ENCODE measurements around the gene ALG14.

DNA sequence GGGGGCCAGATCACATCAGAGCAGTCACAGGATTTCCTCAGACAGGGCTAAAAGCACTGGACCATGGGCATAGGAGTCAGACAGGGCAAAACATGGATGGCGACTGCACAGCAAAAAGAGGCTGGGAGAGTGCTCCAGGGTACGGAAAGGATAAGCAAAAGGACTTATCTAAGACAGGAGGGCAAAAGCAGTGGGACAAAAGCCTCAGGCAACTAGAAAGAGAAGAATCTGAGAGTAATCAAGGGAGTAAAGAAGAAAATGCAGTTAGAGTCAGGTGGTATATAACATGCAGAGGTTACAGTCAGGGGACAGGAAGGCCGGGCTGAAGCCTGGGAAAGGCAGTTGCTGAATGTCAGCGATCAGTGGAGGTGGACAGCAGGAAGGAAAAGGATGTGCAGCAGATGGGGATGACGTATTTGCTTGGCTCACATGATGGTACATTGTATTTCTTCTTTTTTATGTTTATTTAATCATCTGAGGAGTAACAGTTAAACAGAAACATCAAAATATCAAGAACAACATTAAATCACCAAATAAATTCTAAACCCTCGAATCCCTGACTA, 82.8 kb downstream of the ALG14 start:
- TF ChIP-seq, protein P1, sequence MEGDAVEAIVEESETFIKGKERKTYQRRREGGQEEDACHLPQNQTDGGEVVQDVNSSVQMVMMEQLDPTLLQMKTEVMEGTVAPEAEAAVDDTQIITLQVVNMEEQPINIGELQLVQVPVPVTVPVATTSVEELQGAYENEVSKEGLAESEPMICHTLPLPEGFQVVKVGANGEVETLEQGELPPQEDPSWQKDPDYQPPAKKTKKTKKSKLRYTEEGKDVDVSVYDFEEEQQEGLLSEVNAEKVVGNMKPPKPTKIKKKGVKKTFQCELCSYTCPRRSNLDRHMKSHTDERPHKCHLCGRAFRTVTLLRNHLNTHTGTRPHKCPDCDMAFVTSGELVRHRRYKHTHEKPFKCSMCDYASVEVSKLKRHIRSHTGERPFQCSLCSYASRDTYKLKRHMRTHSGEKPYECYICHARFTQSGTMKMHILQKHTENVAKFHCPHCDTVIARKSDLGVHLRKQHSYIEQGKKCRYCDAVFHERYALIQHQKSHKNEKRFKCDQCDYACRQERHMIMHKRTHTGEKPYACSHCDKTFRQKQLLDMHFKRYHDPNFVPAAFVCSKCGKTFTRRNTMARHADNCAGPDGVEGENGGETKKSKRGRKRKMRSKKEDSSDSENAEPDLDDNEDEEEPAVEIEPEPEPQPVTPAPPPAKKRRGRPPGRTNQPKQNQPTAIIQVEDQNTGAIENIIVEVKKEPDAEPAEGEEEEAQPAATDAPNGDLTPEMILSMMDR (IDR thresholded peaks at IDR 0.05) = no peak
- TF ChIP-seq POLR2AphosphoS5 (IDR thresholded peaks at IDR 0.05) = peak in 1 of 4 donors; percentile 19
